SK-N-SH treated with all-trans-retinoic acid at 6 μM for 48 hours (cell line): ENCODE measurements around the gene HTR4.

Experiments used
- ATAC-seq: fragments of 200-7000 bp; cut with Tn5 transposase; 3 replicates; pipeline ENCODE4 v1.9.1; 2020; ENCODE audit warnings: mild to moderate bottlenecking, moderate library complexity
- ARNTL ChIP-seq: fragments of 450-650 bp; formaldehyde crosslinking; IDR thresholded peaks from 2 replicates; pipeline ENCODE4 v1.5.0; 2020; ENCODE audit warnings: low read depth, mild to moderate bottlenecking, moderate library complexity, borderline replicate concordance
- BACH2 ChIP-seq: fragments of 250-450 bp; sonication (Bioruptor Pico); IDR thresholded peaks from 2 replicates; pipeline ENCODE4 v1.9.0; 2021; ENCODE audit warnings: mild to moderate bottlenecking, borderline replicate concordance
- CREB5 ChIP-seq: fragments of 250-450 bp; sonication (Bioruptor Pico); IDR thresholded peaks from 2 replicates; pipeline ENCODE4 v1.5.1; 2020; ENCODE audit warnings: low read depth, mild to moderate bottlenecking, moderate library complexity
- CSRNP3 ChIP-seq: fragments of 250-450 bp; sonication (Bioruptor Pico); IDR thresholded peaks from 2 replicates; pipeline ENCODE4 v1.5.1; 2021; ENCODE audit warnings: mild to moderate bottlenecking, moderate library complexity
- ESRRG ChIP-seq: fragments of 250-450 bp; sonication (Bioruptor Pico); IDR thresholded peaks from 2 replicates; pipeline ENCODE4 v1.6.1; 2021; ENCODE audit warnings: mild to moderate bottlenecking
- GLIS3 ChIP-seq: fragments of 250-450 bp; sonication (Bioruptor Pico); IDR thresholded peaks from 2 replicates; pipeline ENCODE4 v1.5.0; 2020; ENCODE audit warnings: mild to moderate bottlenecking, moderate library complexity
- OSR1 ChIP-seq: fragments of 250-450 bp; sonication (Bioruptor Pico); IDR thresholded peaks from 2 replicates; pipeline ENCODE4 v1.8.0; 2022; ENCODE audit warnings: moderate library complexity, mild to moderate bottlenecking, inconsistent platforms
- PATZ1 ChIP-seq: fragments of 250-450 bp; sonication (Bioruptor Pico); IDR thresholded peaks from 2 replicates; pipeline ENCODE4 v1.8.0; 2020; ENCODE audit warnings: mild to moderate bottlenecking, moderate library complexity, borderline replicate concordance
- POU6F1 ChIP-seq: fragments of 250-450 bp; sonication (Bioruptor Pico); IDR thresholded peaks from 2 replicates; pipeline ENCODE4 v1.8.0; 2021; ENCODE audit warnings: low read depth, mild to moderate bottlenecking, moderate library complexity, borderline replicate concordance
- PPARA ChIP-seq: fragments of 250-450 bp; sonication (Bioruptor Pico); IDR thresholded peaks from 2 replicates; pipeline ENCODE4 v1.5.0; 2020; ENCODE audit warnings: mild to moderate bottlenecking, borderline replicate concordance
- RARB ChIP-seq: fragments of 250-450 bp; sonication (Bioruptor Pico); IDR thresholded peaks from 2 replicates; pipeline ENCODE4 v1.8.0; 2021; ENCODE audit warnings: mild to moderate bottlenecking, moderate library complexity
- SNAI2 ChIP-seq: fragments of 250-450 bp; sonication (Bioruptor Pico); IDR thresholded peaks from 2 replicates; pipeline ENCODE4 v1.5.0; 2020; ENCODE audit warnings: mild to moderate bottlenecking, moderate library complexity
- TCF4 ChIP-seq: fragments of 250-450 bp; sonication (Bioruptor Pico); IDR thresholded peaks from 2 replicates; pipeline ENCODE4 v1.8.0; 2021; ENCODE audit warnings: mild to moderate bottlenecking, moderate library complexity, borderline replicate concordance
- TOX ChIP-seq: fragments of 250-450 bp; sonication (Bioruptor Pico); IDR thresholded peaks from 2 replicates; pipeline ENCODE4 v1.8.0; 2021; ENCODE audit warnings: mild to moderate bottlenecking, moderate library complexity, borderline replicate concordance
- TSHZ2 ChIP-seq: fragments of 250-450 bp; sonication (Bioruptor Pico); IDR thresholded peaks from 2 replicates; pipeline ENCODE4 v1.5.0; 2020; ENCODE audit warnings: mild to moderate bottlenecking, moderate library complexity
- ZC3H10 ChIP-seq: fragments of 250-450 bp; sonication (Bioruptor Pico); IDR thresholded peaks from 2 replicates; pipeline ENCODE4 v1.5.1; 2021; ENCODE audit warnings: mild to moderate bottlenecking, moderate library complexity
- ZFP3 ChIP-seq: fragments of 250-450 bp; sonication (Bioruptor Pico); IDR thresholded peaks from 2 replicates; pipeline ENCODE4 v1.5.0; 2020; ENCODE audit warnings: mild to moderate bottlenecking, moderate library complexity
- ZNF565 ChIP-seq: fragments of 450-650 bp; formaldehyde crosslinking; conservative IDR thresholded peaks from 2 replicates; pipeline ENCODE4 v1.5.0; 2020; ENCODE audit warnings: low read depth, mild to moderate bottlenecking, moderate library complexity
- ZNF70 ChIP-seq: fragments of 450-650 bp; formaldehyde crosslinking; IDR thresholded peaks from 2 replicates; pipeline ENCODE4 v1.5.0; 2020; ENCODE audit warnings: mild to moderate bottlenecking, moderate library complexity
- ZNF8 ChIP-seq: fragments of 450-650 bp; formaldehyde crosslinking; IDR thresholded peaks from 2 replicates; pipeline ENCODE4 v1.5.0; 2020; ENCODE audit warnings: mild to moderate bottlenecking, moderate library complexity

The HTR4 gene

GRCh38 chr5:148554621-148555020, 99.7 kb downstream of the HTR4 start:
- no peak for ATAC-seq

GRCh38 chr5:148543727-148544126, 110.6 kb downstream of the HTR4 start:
- ATAC-seq: no peak
- TF ChIP-seq TSHZ2 (CRISPR knock-in tag): no peak
- no peak for TF ChIP-seq ZC3H10 (CRISPR knock-in tag)
- no peak for TF ChIP-seq GLIS3 (CRISPR knock-in tag)
- TF ChIP-seq ZFP3 (CRISPR knock-in tag): no peak
- no peak for TF ChIP-seq RARB (CRISPR knock-in tag)
- no peak for TF ChIP-seq CSRNP3 (CRISPR knock-in tag)
- no peak for TF ChIP-seq CREB5 (CRISPR knock-in tag)
- no peak for TF ChIP-seq ARNTL (CRISPR knock-in tag)
- TF ChIP-seq PATZ1 (CRISPR knock-in tag): no peak
- TF ChIP-seq ZNF70 (CRISPR knock-in tag): no peak
- TF ChIP-seq ZNF565 (CRISPR knock-in tag): no peak
- no peak for TF ChIP-seq POU6F1 (CRISPR knock-in tag)
- TF ChIP-seq TCF4 (CRISPR knock-in tag): no peak
- no peak for TF ChIP-seq SNAI2 (CRISPR knock-in tag)

More at GRCh38 chr5:148554621-148555020, 99.7 kb downstream of the HTR4 start:
- no peak for TF ChIP-seq ESRRG (CRISPR knock-in tag)
- TF ChIP-seq ZNF8: no peak
- no peak for TF ChIP-seq GLIS3 (CRISPR knock-in tag)
- no peak for TF ChIP-seq SNAI2 (CRISPR knock-in tag)
- no peak for TF ChIP-seq RARB (CRISPR knock-in tag)
- TF ChIP-seq ZFP3 (CRISPR knock-in tag): no peak
- no peak for TF ChIP-seq PPARA (CRISPR knock-in tag)
- no peak for TF ChIP-seq PATZ1 (CRISPR knock-in tag)
- TF ChIP-seq OSR1: no peak
- no peak for TF ChIP-seq POU6F1 (CRISPR knock-in tag)
- no peak for TF ChIP-seq TCF4 (CRISPR knock-in tag)
- no peak for TF ChIP-seq ZNF70 (CRISPR knock-in tag)
- no peak for TF ChIP-seq BACH2 (CRISPR knock-in tag)
- no peak for TF ChIP-seq TOX (CRISPR knock-in tag)
